HCT116 (cell line): ENCODE data around the gene MEIOSIN. TPM values are rescaled to one million over a fixed set of nuclear protein-coding genes. Genes with fewer than 3 reads are reported as not detected.
"Not testable (repeated sequence)": the region's sequence is repeated elsewhere in the genome, so short reads cannot be mapped to it uniquely, and the experiment has no call there.

Experiments
- ATAC-seq: fragments of 200-7000 bp; cut with Tn5 transposase; 2 replicates; pipeline ENCODE4 v1.9.1; 2020; ENCODE audit warnings: mild to moderate bottlenecking, moderate library complexity
- BruUV-seq: library from RNA; stranded (reverse); fragments of 400-500 nt; replicated peaks from 2 replicates; lab custom pipeline; 2021; lab: Mats Ljungman, UMichigan
- CTCF ChIA-PET: fragments of 300-600 bp; sonication (Branson Sonifier 250); formaldehyde crosslinking; loops from one replicate; lab custom pipeline; 2021; ENCODE audit warnings: antibody characterized with exemption; lab: Charles Lee
- POLR2A ChIA-PET: fragments of 300-600, 350-600 bp; sonication (Branson Sonifier 250); formaldehyde crosslinking; loops from one replicate; lab custom pipeline; 2021; ENCODE audit warnings: antibody characterized with exemption; lab: Charles Lee
- RAD21 ChIA-PET, 2 experiments: fragments of 300-600 bp; sonication (Branson Sonifier 250); formaldehyde crosslinking; loops; one replicate each; lab custom pipeline; 2023; ENCODE audit warnings: low total read pairs in 2 of 2; ENCODE audit not compliant: uncharacterized antibody in 2 of 2, unreplicated experiment in 2 of 2, low non-redundant PET in 1 of 2; lab: Charles Lee
- DNase-seq: peaks from one replicate; pipeline ENCODE4 v3.0.0-alpha.2; 2010; ENCODE audit warnings: low read depth, low spot score
- H2AFZ ChIP-seq: fragments of 200-600 bp; shearing (Covaris generic), sonication (generic); 2 replicates; pipeline ENCODE4 v1.6.1; 2017; ENCODE audit warnings: low read depth, mixed run types, mixed read lengths, antibody characterized with exemption, low read length; ENCODE audit not compliant: poor library complexity, severe bottlenecking
- H3K27ac ChIP-seq: 2 replicates; pipeline ENCODE4 v1.5.1; 2012; ENCODE audit warnings: low read depth, low read length
- H3K27me3 ChIP-seq: fragments of 200-600 bp; sonication (generic); 2 replicates; pipeline ENCODE4 v1.6.1; 2016; ENCODE audit warnings: mixed run types, low read length, mixed read lengths; ENCODE audit not compliant: insufficient read depth
- H3K36me3 ChIP-seq, 2 experiments: fragments of 200-500 bp in 1 of 2; fragments of 200-600 bp in 1 of 2; sonication (Bioruptor generic) in 1 of 2; sonication (generic) in 1 of 2; 2 replicates each; pipeline versions ENCODE4 v1.5.1 to v1.6.1; 2014 to 2016; ENCODE audit warnings: low read length in 2 of 2, inconsistent platforms in 1 of 2, mixed read lengths in 1 of 2, mixed run types in 1 of 2; ENCODE audit not compliant: insufficient read depth in 2 of 2, control insufficient read depth in 1 of 2
- H3K4me1 ChIP-seq, 2 experiments: fragments of 200-600 bp in 1 of 2; sonication (generic) in 1 of 2; 2 replicates each; pipeline versions ENCODE4 v1.5.1 to v1.6.1; 2012 to 2017; ENCODE audit warnings: low read length in 2 of 2, inconsistent platforms in 1 of 2, mild to moderate bottlenecking in 1 of 2, mixed read lengths in 1 of 2, mixed run types in 1 of 2, moderate library complexity in 1 of 2; ENCODE audit not compliant: insufficient read depth in 2 of 2, control insufficient read depth in 1 of 2
- H3K4me2 ChIP-seq: fragments of 200-600 bp; sonication (generic); 2 replicates; pipeline ENCODE4 v1.6.1; 2017; ENCODE audit warnings: mixed run types, low read length, mixed read lengths
- H3K4me3 ChIP-seq, 2 experiments: fragments of 200-600 bp in 1 of 2; sonication (generic) in 1 of 2; replicated peaks in 1 of 2; 2 replicates each; pipeline ENCODE4 v1.5.1; 2011 to 2016; ENCODE audit warnings: low read length in 2 of 2, control low read depth in 1 of 2, low read depth in 1 of 2, mild to moderate bottlenecking in 1 of 2, mixed read lengths in 1 of 2, mixed run types in 1 of 2
- H3K79me2 ChIP-seq: fragments of 200-600 bp; sonication (generic); 2 replicates; pipeline ENCODE4 v1.6.1; 2017; ENCODE audit warnings: mild to moderate bottlenecking, mixed run types, low read length, moderate library complexity, mixed read lengths; ENCODE audit not compliant: insufficient read depth
- H3K9ac ChIP-seq: fragments of 200-600 bp; sonication (generic); 2 replicates; pipeline ENCODE4 v1.6.1; 2016; ENCODE audit warnings: low read length, mixed read lengths
- H3K9me2 ChIP-seq: fragments of 200-600 bp; sonication (generic), shearing (Covaris generic); 2 replicates; pipeline ENCODE4 v1.6.1; 2017; ENCODE audit warnings: mixed run types, mild to moderate bottlenecking, moderate library complexity; ENCODE audit not compliant: insufficient read depth
- H3K9me3 ChIP-seq, 2 experiments: fragments of 200-500 bp in 1 of 2; fragments of 200-600 bp in 1 of 2; sonication (Bioruptor generic) in 1 of 2; sonication (generic) in 1 of 2; 2 replicates each; pipeline ENCODE4 v1.6.1; 2014 to 2017; ENCODE audit warnings: low read length in 2 of 2, mixed read lengths in 2 of 2, inconsistent platforms in 1 of 2, low read depth in 1 of 2, mild to moderate bottlenecking in 1 of 2, mixed run types in 1 of 2, moderate library complexity in 1 of 2; ENCODE audit not compliant: control insufficient read depth in 1 of 2, insufficient read depth in 1 of 2
- H4K20me1 ChIP-seq: fragments of 200-600 bp; sonication (generic), shearing (Covaris generic); 2 replicates; pipeline ENCODE4 v1.6.1; 2017; ENCODE audit warnings: mixed run types, mild to moderate bottlenecking, moderate library complexity; ENCODE audit not compliant: insufficient read depth
- EGR1 ChIP-seq: IDR thresholded peaks from 2 replicates; pipeline ENCODE4 v1.6.1; 2012; ENCODE audit warnings: low read depth
- ELF1 ChIP-seq: IDR thresholded peaks from 2 replicates; pipeline ENCODE4 v1.6.1; 2012; ENCODE audit warnings: low read depth, borderline replicate concordance
- JUND ChIP-seq: IDR thresholded peaks from 2 replicates; pipeline ENCODE4 v1.6.1; 2012
- MAX ChIP-seq: IDR thresholded peaks from 2 replicates; pipeline ENCODE4 v1.6.1; 2012
- RAD21 ChIP-seq: IDR thresholded peaks from 2 replicates; pipeline ENCODE4 v1.6.1; 2012; ENCODE audit warnings: low read depth, mild to moderate bottlenecking
- SIN3A ChIP-seq: IDR thresholded peaks from 2 replicates; pipeline ENCODE4 v1.6.1; 2012; ENCODE audit warnings: low read depth
- SP1 ChIP-seq: IDR thresholded peaks from 2 replicates; pipeline ENCODE4 v1.6.1; 2012; ENCODE audit warnings: low read depth
- TCF7L2 ChIP-seq: IDR thresholded peaks from 2 replicates; pipeline ENCODE4 v1.7.0; 2011; ENCODE audit warnings: borderline replicate concordance, inconsistent platforms; ENCODE audit not compliant: insufficient read depth, insufficient read length; ENCODE audit errors: extremely low read depth
- intact Hi-C: fragments of 100-400 bp; cut with micrococcal nuclease; formaldehyde crosslinking; loops from 2 replicates; pipeline ENCODE4 v1.10.0; 2022
- total RNA-seq: library from RNA; stranded (reverse); gene quantifications from one replicate; pipeline ENCODE4 v1.2.1, GENCODE V29; 2021; ENCODE audit not compliant: unreplicated experiment

Gene MEIOSIN
- total RNA-seq, 1 experiment from 2014 or later = 2.1 TPM

- TF ChIP-seq TCF7L2 (peak; percentile 91), SP1 (peak; percentile 92), RAD21 (no peak), ELF1 (no peak), MAX (peak; percentile 82), JUND (no peak), EGR1 (peak; percentile 84)
Measured at GRCh38 chr19:45717131-45717982, 15.9 kb upstream of the MEIOSIN start (continued).

GRCh38 chr19:45717983-45718650 is 15.1 kb upstream of the MEIOSIN start:
- peaks cover 4 to 15% of the 10 kb centered on the region in 2 experiments; a peak in 3 of 4 replicates for H3K36me3 ChIP-seq
- BruUV-seq = no TSS peak
- peak overlapping the region; percentile 52 to 64 for H3K4me3 ChIP-seq
- H3K4me1 ChIP-seq = peaks cover 44 to 58% of the 10 kb centered on the region in 2 experiments
- ChIA-PET RAD21 (no interaction called here), CTCF (interaction anchor here (1.2 to 4.8 kb wide), 3 partner anchors 11 to 61 kb away, joined by 6 to 22 read pairs (median 6); partner anchors contain the start of genes QPCTL and SNRPD2), POLR2A (interaction anchor here (0.6 to 1.9 kb wide), 6 partner anchors 13 to 52 kb away, joined by 3 to 16 read pairs (median 5); partner anchors contain the start of genes FBXO46, QPCTL, SIX5 and SNRPD2)
- no peaks in the 10 kb centered on the region for H3K9me2 ChIP-seq
- no peaks in the 10 kb centered on the region; the same call in 1 of the 2 replicates for H4K20me1 ChIP-seq
- H2AFZ ChIP-seq = no peak overlapping the region
- peak overlapping the region; percentile 58 for H3K27ac ChIP-seq
- H3K27me3 ChIP-seq = no peaks in the 10 kb centered on the region
- no peak for DNase-seq
- H3K9me3 ChIP-seq = no peaks in the 10 kb centered on the region
- peak overlapping the region; percentile 63 for H3K9ac ChIP-seq
- intact Hi-C loops = loop anchor here (2.0 kb wide), 1 partner anchor 51 kb away; the partner anchor contains the start of gene SIX5
- peaks cover 82% of the 10 kb centered on the region for H3K79me2 ChIP-seq
- no peak for ATAC-seq
- TF ChIP-seq SIN3A (no peak), RAD21 (peak; percentile 3; the same call in 1 of the 2 replicates)
- H3K4me2 ChIP-seq = peak overlapping the region; percentile 71

GRCh38 chr19:45720065-45720464 is 13.2 kb upstream of the MEIOSIN start:
- H3K27ac ChIP-seq, H3K27me3 ChIP-seq, H4K20me1 ChIP-seq, BruUV-seq, POLR2A ChIA-PET, ATAC-seq, H3K4me2 ChIP-seq, intact Hi-C loops, RAD21 ChIA-PET, H2AFZ ChIP-seq, DNase-seq, H3K9me2 ChIP-seq, H3K9me3 ChIP-seq, H3K4me3 ChIP-seq, H3K9ac ChIP-seq: not testable (repeated sequence)
- H3K79me2 ChIP-seq = peaks cover 79% of the 10 kb centered on the region
- CTCF ChIA-PET = interaction anchor here (1.2 to 4.8 kb wide), 2 partner anchors 27 to 49 kb away, joined by 7 to 22 read pairs; partner anchors contain the start of genes QPCTL, SIX5 and SNRPD2
- peaks cover 61 to 77% of the 10 kb centered on the region in 2 experiments for H3K4me1 ChIP-seq
- peaks cover 4 to 15% of the 10 kb centered on the region in 2 experiments; a peak in 2 of 4 replicates for H3K36me3 ChIP-seq
